Tibial nerve (tissue), 4 donors: ENCODE measurements around the gene TTC7B. TPM values are rescaled to one million over a fixed set of nuclear protein-coding genes. Genes with fewer than 3 reads are reported as not detected.

Experiments
- DNase-seq, 2 donors: peaks; one replicate each; pipeline ENCODE4 v3.0.0-alpha.2; 2019; ENCODE audit warnings: low spot score in 2 of 2
- H3K27ac ChIP-seq, 4 donors: fragments of 200-600 bp; sonication (generic) in 3 of 4; one replicate each; pipeline ENCODE4 v1.5.1; 2017 to 2019; ENCODE audit warnings: mild to moderate bottlenecking in 1 of 4
- H3K27me3 ChIP-seq, 2 donors: fragments of 200-600 bp; sonication (generic) in 1 of 2; one replicate each; pipeline versions ENCODE4 v1.5.1 to v1.6.0; 2017 to 2019
- H3K36me3 ChIP-seq, 3 donors: fragments of 200-600 bp; sonication (generic); one replicate each; pipeline ENCODE4 v1.5.1; 2018 to 2019
- H3K4me1 ChIP-seq, 4 donors: fragments of 200-600 bp; sonication (generic) in 3 of 4; one replicate each; pipeline ENCODE4 v1.5.1; 2017 to 2019
- H3K4me3 ChIP-seq, 4 donors: fragments of 200-600 bp; sonication (generic) in 3 of 4; one replicate each; pipeline ENCODE4 v1.5.1; 2017 to 2019; ENCODE audit warnings: mild to moderate bottlenecking in 1 of 4, moderate library complexity in 1 of 4
- H3K9me3 ChIP-seq, 4 donors: fragments of 200-600 bp; sonication (generic) in 3 of 4; one replicate each; pipeline ENCODE4 v1.5.1; 2017 to 2019
- EP300 ChIP-seq, 2 donors: sonication (generic); formaldehyde crosslinking; IDR thresholded peaks; one replicate each; pipeline ENCODE4 v1.6.1; 2017; ENCODE audit warnings: antibody characterized with exemption in 2 of 2, mild to moderate bottlenecking in 1 of 2
- POLR2A ChIP-seq, 2 donors: fragments of 450-650 bp; IDR thresholded peaks; one replicate each; pipeline ENCODE4 v1.6.1; 2017; ENCODE audit warnings: antibody characterized with exemption in 2 of 2, mild to moderate bottlenecking in 2 of 2, moderate library complexity in 2 of 2
- WGBS, 2 donors: methylation state at CpG; one replicate each; pipeline ENCODE4 v1.1.5; 2018; 5-methylcytosine and 5-hydroxymethylcytosine counted together
- total RNA-seq, 4 donors: library from RNA; depleted of rRNA; stranded (reverse); fragments of >200 nt; gene quantifications; one replicate each; pipeline ENCODE4 v1.1.0, GENCODE V29; 2016
- TF ChIP-seq, protein P1 (sequence below), 5 experiments: fragments of 200-600 bp in 3 of 5; fragments of 450-650 bp in 2 of 5; sonication (generic) in 3 of 5; IDR thresholded peaks; one replicate each; pipeline ENCODE4 v1.5.1; 2016 to 2019; ENCODE audit warnings: antibody characterized with exemption in 5 of 5, mild to moderate bottlenecking in 3 of 5, moderate library complexity in 2 of 5

The TTC7B gene
- total RNA-seq, 4 donors from 2014 or later, result 25.9 to 44.1 (median 34.4) TPM

DNA sequence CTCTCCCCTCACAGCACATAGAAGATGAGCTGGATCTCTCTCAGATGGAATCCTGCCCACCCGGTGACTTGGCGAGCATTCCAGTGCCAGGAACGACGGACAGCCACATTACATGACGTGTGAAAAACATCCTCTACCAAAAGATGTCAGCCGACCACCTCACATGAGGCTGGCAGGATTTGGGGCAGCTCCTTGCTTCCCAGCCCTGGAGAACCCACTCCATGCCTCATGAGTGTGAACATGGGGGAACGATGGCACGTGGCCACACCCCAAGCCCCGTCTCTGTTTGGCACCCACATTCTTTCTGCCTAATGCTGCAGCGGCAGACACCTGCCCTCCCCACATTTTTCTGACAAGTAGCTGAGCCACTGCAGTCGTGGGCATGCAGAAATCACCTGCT is 216.9 kb downstream of the TTC7B start:
- TF ChIP-seq POLR2A (IDR thresholded peaks at IDR 0.05) (no peak), EP300 (IDR thresholded peaks at IDR 0.05) (no peak)
- TF ChIP-seq, protein P1, sequence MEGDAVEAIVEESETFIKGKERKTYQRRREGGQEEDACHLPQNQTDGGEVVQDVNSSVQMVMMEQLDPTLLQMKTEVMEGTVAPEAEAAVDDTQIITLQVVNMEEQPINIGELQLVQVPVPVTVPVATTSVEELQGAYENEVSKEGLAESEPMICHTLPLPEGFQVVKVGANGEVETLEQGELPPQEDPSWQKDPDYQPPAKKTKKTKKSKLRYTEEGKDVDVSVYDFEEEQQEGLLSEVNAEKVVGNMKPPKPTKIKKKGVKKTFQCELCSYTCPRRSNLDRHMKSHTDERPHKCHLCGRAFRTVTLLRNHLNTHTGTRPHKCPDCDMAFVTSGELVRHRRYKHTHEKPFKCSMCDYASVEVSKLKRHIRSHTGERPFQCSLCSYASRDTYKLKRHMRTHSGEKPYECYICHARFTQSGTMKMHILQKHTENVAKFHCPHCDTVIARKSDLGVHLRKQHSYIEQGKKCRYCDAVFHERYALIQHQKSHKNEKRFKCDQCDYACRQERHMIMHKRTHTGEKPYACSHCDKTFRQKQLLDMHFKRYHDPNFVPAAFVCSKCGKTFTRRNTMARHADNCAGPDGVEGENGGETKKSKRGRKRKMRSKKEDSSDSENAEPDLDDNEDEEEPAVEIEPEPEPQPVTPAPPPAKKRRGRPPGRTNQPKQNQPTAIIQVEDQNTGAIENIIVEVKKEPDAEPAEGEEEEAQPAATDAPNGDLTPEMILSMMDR (IDR thresholded peaks at IDR 0.05), result no peak
- Histone ChIP-seq H3K27me3 (no peaks in the 10 kb centered on the region), H3K4me1 (peaks cover 0 to 30% (median 0%) of the 10 kb centered on the region in 4 donors), H3K9me3 (no peaks in the 10 kb centered on the region), H3K27ac (no peak overlapping the region), H3K4me3 (no peak overlapping the region), H3K36me3 (no peaks in the 10 kb centered on the region)
- 64 to 66% methylated on average over 11 of the region's 11 CpGs for WGBS, 2 donors
- DNase-seq, result no peak

DNA sequence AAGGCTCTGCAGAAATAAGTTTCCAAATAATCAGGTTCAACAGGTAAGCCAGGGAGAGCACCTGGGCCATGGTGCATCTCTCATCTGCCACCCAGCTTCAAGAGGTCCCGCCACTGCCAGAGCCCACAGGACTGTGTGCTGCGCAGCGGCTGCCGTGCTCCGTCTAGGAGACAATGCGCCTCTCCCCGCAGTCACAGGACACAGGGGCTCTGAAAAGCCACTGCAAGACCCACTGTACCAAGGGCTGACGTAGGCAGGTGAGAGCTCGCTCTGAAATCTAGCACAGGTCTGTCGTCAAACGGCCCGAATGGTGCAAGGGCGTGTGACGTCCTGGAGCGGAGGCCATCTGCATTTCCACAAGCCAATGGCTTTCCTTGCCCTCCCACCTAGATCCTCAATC is 218.3 kb downstream of the TTC7B start:
- Histone ChIP-seq H3K4me1 (peaks cover 0 to 29% (median 0%) of the 10 kb centered on the region in 4 donors), H3K36me3 (peaks cover 0 to 8% (median 0%) of the 10 kb centered on the region in 3 donors), H3K4me3 (no peak overlapping the region), H3K27ac (no peak overlapping the region), H3K27me3 (no peaks in the 10 kb centered on the region), H3K9me3 (no peaks in the 10 kb centered on the region)
- TF ChIP-seq POLR2A (IDR thresholded peaks at IDR 0.05), result no peak
- TF ChIP-seq EP300 (IDR thresholded peaks at IDR 0.05), result no peak
- TF ChIP-seq, protein P1 (IDR thresholded peaks at IDR 0.05), result no peak
- 94 to 95% methylated on average over 12 to 15 of the region's 15 CpGs for WGBS, 2 donors
- no peak for DNase-seq

DNA sequence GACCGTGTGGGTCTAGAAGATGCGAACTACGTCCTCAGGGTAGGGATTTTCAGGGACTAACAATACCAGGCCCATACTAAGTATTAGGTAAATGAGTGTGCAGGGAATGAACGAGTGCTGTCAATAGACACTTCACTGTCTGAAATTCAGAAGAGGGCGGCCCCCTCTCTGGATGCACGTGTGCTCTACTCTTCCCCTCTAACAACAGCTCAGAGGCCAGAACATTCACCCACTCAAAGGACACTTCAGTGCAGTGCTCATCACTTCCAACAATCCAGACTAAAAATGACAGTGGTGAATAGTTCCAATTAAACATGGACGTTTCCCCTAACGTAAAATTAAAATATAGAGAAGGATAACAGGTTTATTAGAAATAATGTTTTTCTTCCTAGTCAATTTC is 219.5 kb downstream of the TTC7B start:
- no peak for TF ChIP-seq EP300 (IDR thresholded peaks at IDR 0.05)
- TF ChIP-seq, protein P1 (IDR thresholded peaks at IDR 0.05), result no peak
- no peak for TF ChIP-seq POLR2A (IDR thresholded peaks at IDR 0.05)
- DNase-seq, result no peak
- H3K4me3 ChIP-seq, result no peak overlapping the region
- H3K9me3 ChIP-seq, result no peaks in the 10 kb centered on the region
- peaks cover 0 to 17% (median 0%) of the 10 kb centered on the region in 4 donors for H3K4me1 ChIP-seq
- H3K27ac ChIP-seq, result no peak overlapping the region
- H3K27me3 ChIP-seq, result no peaks in the 10 kb centered on the region
- peaks cover 0 to 20% (median 0%) of the 10 kb centered on the region in 3 donors for H3K36me3 ChIP-seq
- 86 to 88% methylated on average over 8 of the region's 8 CpGs for WGBS, 2 donors

- H3K27me3 ChIP-seq, result no peaks in the 10 kb centered on the region
- 76 to 81% methylated on average over 25 of the region's 25 CpGs for WGBS, 2 donors
- no peak overlapping the region for H3K4me3 ChIP-seq
- H3K4me1 ChIP-seq, result no peaks in the 10 kb centered on the region
- DNase-seq, result no peak
- no peaks in the 10 kb centered on the region for H3K9me3 ChIP-seq
- TF ChIP-seq POLR2A (IDR thresholded peaks at IDR 0.05) (no peak), EP300 (IDR thresholded peaks at IDR 0.05) (no peak)
- TF ChIP-seq, protein P1 (IDR thresholded peaks at IDR 0.05), result no peak
- no peak overlapping the region for H3K27ac ChIP-seq
- peaks cover 0 to 42% (median 0%) of the 10 kb centered on the region in 3 donors for H3K36me3 ChIP-seq
These were observed 222.8 kb downstream of the TTC7B start for GRCh38 chr14:90593254-90594040.

GRCh38 chr14:90592655-90593054 is 223.6 kb downstream of the TTC7B start:
- Histone ChIP-seq H3K36me3 (peaks cover 0 to 42% (median 0%) of the 10 kb centered on the region in 3 donors), H3K27me3 (no peaks in the 10 kb centered on the region), H3K4me3 (no peak overlapping the region), H3K4me1 (no peaks in the 10 kb centered on the region), H3K27ac (no peak overlapping the region), H3K9me3 (no peaks in the 10 kb centered on the region)
- WGBS, 2 donors, result 94 to 98% methylated on average over 3 of the region's 3 CpGs
- DNase-seq, result no peak
- no peak for TF ChIP-seq POLR2A (IDR thresholded peaks at IDR 0.05)
- TF ChIP-seq EP300 (IDR thresholded peaks at IDR 0.05), result no peak
- TF ChIP-seq, protein P1 (IDR thresholded peaks at IDR 0.05), result no peak
